ENCODE results near the gene MFRP. TPM values are rescaled to one million over a fixed set of nuclear protein-coding genes. Genes with fewer than 3 reads are reported as not detected.
A peak's percentile ranks its signal among the peaks of the same experiment; 100 is the strongest.

The MFRP gene
- total RNA-seq, 1 donor from 2014 or later: not detected

- peak; percentile 81 for DNase-seq (ENCODE audit: low spot score)
These were observed 8.1 kb downstream of the MFRP start for GRCh38 chr11:119338318-119338890.

GRCh38 chr11:119337581-119338317 lies 8.8 kb downstream of the MFRP start:
- no peak for DNase-seq (ENCODE audit: low spot score)

- DNase-seq (ENCODE audit: low spot score): no peak
These were observed 9.6 kb downstream of the MFRP start for GRCh38 chr11:119336744-119337469.

- DNase-seq (ENCODE audit: low spot score): no peak
These were observed 10.6 kb downstream of the MFRP start for GRCh38 chr11:119335655-119336543.

GRCh38 chr11:119335091-119335654 lies 11.3 kb downstream of the MFRP start:
- no peak for DNase-seq (ENCODE audit: low spot score)

GRCh38 chr11:119334174-119334930 lies 12.2 kb downstream of the MFRP start, which contains the start of gene RNF26:
RNF26 (plus strand) TSS chr11:119334527; CDS start chr11:119335123, 596 bp downstream.
- DNase-seq (ENCODE audit: low spot score): peak; percentile 97

- DNase-seq (ENCODE audit: low spot score): no peak
These were observed 14.3 kb downstream of the MFRP start for GRCh38 chr11:119332111-119332765.

- no peak for DNase-seq (ENCODE audit: low spot score)
These were observed 16.3 kb downstream of the MFRP start for GRCh38 chr11:119330237-119330636.

GRCh38 chr11:119329320-119329719 lies 17.2 kb downstream of the MFRP start:
- no peak for DNase-seq (ENCODE audit: low spot score)

GRCh38 chr11:119324189-119324588 lies 22.3 kb downstream of the MFRP start:
- no peak for DNase-seq (ENCODE audit: low spot score)

- peak; percentile 75 for DNase-seq (ENCODE audit: low spot score)
These were observed 22.9 kb downstream of the MFRP start for GRCh38 chr11:119323532-119324033.

- DNase-seq (ENCODE audit: low spot score): no peak
These were observed 23.5 kb downstream of the MFRP start for GRCh38 chr11:119322921-119323531.

GRCh38 chr11:119322360-119322739 lies 24.2 kb downstream of the MFRP start:
- no peak for DNase-seq (ENCODE audit: low spot score)

- no peak for DNase-seq (ENCODE audit: low spot score)
These were observed 25.6 kb downstream of the MFRP start for GRCh38 chr11:119320776-119321524.

GRCh38 chr11:119320240-119320775 lies 26.2 kb downstream of the MFRP start:
- DNase-seq (ENCODE audit: low spot score): no peak

- DNase-seq (ENCODE audit: low spot score): no peak
These were observed 26.7 kb downstream of the MFRP start for GRCh38 chr11:119319700-119320239.

- no peak for DNase-seq (ENCODE audit: low spot score)
These were observed 27.3 kb downstream of the MFRP start for GRCh38 chr11:119319136-119319699.

All from mucosa of gallbladder (tissue), 1 donor.